HG03439 (cell line): ENCODE data around the gene ATG14.
"Not testable (repeated sequence)": the region's sequence is repeated elsewhere in the genome, so short reads cannot be mapped to it uniquely, and the experiment has no call there.

Experiments
- ATAC-seq: cut with Tn5 transposase; IDR thresholded peaks from one replicate; pipeline ENCODE4 v1.9.1; 2021; ENCODE audit warnings: mild to moderate bottlenecking, moderate library complexity; ENCODE audit not compliant: unreplicated experiment

Gene ATG14

DNA sequence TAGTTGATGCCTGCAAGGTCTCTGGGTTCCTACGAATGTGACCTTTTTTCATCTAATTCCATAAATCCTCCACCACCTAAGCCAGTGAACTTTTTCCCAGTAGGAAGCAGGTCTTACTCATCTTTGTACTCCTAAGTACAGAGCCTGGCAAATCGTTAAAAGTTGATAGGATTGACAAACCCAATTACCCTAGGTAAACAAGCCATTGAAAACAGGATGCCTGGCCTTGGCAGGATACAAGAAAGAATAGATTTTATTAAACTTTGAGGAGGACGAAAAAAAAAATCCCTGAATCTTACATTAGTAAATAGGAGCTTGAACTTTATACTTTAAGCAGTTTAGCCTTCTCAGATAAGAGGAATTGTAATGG, 23.2 kb upstream of the ATG14 start:
- no peak for ATAC-seq

DNA sequence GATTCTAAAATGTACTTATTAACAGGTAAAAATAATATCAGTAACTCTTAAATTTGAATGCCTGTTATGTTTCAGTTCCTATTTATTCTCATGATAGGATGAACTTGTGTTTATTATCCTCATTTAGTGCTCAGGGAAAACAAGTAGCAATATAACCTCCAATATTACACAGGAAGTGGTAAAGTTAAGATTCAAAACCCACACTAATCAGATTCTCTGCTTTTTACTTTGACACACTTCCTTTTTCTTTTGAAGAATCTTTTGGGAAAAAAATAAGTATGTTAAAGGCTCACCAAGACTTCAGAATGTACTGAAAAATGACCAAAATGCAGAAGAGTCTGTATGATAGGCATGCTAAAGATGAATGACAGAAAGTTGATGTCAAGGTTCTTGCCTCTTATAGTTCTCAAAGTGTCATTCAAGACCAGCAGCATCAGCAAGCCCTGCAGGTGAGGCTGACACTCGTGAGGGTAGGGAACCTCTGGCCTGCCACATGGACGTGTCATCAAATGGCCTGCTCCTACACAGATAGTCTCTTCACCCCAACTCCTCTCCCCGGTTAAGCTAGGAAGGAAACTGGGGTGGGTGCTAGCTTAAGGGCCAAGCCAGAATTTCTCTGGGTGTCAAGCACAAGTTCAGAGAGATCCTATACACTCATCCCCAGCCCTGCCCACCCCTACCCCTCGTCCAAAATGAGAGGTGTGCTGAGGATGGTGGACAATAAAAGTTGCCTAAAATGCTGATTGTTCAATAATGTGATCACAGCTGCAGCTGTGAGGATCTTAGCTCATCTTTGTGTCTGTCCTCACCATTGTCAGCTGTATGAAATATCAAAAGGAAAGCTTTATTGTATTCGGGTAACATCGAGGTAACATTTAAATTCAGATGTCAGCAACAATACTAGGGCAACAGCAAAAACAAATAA, 22.5 kb upstream of the ATG14 start:
- no peak for ATAC-seq

DNA sequence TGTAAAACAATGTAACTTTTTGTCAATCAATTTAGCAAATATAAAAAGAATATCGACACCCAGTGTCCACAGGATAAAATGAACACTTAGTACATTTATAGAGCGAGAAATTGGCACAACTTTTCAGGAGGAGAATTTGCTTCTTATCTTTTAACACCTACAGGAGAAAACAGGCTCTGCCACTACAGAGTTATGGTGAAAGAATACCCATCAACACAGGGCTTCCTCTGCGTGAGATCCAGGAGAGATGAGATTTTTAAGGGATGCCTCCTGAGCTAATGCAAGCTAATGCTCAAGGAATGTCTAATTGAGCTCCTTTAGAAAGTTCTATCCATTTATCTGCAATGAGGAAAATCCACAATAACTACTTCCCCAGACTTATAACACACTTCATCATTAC, 21.0 kb upstream of the ATG14 start:
- no peak for ATAC-seq

DNA sequence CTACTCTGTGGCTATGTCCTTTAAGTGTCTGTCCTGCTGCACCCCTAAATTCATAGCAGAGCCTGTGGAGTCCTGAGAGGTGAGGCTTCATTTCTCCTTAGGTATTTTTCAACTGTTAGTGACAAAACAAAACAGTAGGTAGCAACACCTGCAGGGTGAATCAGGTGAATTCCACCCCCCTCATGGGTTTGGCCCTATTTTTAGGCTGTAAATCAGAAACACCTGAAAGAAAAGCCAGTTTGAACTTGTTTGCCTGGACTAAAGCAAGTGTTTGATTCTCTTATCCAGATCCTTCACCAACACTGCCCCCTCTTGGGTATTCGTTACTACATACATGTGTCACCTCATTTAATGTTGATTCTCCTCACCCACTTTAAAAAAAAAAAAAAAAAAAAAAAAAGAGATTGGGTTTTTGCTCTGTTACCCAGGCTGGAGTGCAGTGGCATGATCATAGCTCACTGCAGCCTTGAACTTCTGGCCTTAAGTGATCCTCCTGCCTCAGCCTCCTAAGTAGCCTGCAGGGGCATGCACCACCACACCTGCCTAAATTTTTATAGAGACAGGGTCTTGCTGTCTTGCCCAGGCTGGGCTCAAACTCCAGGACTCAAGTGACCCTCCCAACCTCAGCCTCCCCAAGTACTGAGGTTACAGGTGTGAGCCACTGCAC, 18.5 kb upstream of the ATG14 start:
- peak; percentile 65 for ATAC-seq

DNA sequence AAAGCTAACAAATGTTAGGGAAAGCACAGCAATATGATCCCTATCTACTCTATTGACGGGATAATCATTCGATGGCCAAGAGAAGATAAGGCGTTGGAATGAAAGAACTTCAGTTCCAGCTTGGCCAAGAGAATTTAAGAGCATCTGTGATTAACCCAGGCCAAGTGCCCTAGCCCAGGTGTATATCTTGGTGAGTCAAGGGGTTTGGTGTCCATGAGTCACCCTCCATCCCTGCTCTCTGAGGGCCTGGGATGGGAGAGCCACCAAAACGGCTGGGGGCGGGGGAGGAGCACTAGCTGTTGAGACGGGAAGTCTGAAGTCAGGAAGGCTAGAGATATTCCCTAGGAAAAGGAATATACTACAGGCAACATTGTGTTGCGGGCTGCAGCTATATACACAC, 15.8 kb upstream of the ATG14 start:
- ATAC-seq, result no peak

DNA sequence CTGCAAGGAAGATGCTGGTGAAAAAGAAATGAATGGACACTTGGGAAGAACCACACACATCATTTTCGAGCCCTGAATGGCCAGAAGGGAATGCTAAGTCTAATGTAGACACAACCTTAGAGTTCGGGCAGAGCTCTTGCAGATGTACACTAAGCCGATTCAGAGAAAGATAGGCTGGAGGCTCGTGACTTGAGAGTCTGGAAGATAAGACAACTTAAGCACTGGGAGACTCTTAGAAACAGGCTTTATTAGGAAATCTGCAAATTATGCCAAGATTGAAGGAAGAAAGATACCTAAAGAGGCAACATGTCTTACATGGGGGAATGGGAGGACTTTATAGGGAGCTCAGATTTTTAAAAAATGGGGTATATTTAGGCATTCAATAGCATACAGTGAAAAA, 15.3 kb upstream of the ATG14 start:
- ATAC-seq, result no peak

DNA sequence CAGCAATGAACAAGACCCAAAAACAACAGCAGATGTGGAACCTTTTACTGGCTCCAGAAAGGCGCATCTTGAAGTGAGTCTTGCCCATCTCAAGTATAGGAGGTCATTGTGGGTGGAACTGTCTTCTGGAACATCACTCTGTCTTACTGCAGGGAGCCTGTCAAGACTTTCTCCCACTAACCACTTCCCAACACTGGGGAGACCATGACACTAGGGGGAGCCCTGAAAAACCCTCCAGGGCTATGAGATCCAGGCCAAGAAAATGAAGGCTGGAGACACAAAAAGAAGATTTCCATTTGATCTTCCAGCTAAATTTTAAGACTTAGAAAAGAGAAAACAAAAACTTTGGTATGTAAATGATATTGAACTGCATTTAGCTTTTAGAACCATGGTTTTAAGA, 13.5 kb upstream of the ATG14 start:
- ATAC-seq, result no peak

DNA sequence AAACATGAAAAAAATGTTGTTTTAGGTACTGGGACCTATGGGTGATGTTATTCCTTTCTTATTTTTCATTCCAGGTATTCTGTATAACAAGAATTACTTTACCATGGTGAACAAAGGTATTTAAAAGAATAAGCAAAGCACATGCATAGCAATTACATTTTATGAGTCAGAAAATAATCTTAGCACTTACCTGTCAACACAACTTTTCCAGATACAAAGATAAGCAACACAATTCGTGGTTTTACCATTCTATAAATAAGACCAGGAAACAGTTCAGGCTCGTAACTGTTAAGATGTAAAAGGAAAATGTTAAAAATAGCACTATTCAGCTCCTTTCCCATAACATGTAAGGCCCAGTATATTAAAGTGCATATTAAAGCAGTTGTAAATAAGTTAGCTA, 12.3 kb upstream of the ATG14 start:
- ATAC-seq, result no peak

DNA sequence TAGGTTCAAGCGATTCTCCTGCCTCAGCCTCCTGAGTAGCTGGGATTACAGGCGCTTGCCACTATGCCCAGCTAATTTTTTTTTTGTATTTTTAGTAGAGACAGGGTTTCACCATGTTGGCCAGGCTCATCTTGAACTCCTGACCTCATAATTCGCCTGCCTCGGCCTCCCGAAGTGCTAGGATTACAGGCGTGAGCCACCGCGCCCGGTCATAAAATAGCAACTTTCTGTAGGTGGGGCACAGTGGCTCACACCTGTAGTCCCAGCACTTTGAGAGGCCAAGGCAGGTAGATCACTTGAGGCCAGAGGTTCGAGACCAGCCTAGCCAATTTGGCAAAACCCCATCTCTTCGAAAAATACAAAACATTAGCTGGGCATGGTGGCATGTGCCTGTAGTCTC, 10.7 kb upstream of the ATG14 start:
- ATAC-seq, result not testable (repeated sequence)

DNA sequence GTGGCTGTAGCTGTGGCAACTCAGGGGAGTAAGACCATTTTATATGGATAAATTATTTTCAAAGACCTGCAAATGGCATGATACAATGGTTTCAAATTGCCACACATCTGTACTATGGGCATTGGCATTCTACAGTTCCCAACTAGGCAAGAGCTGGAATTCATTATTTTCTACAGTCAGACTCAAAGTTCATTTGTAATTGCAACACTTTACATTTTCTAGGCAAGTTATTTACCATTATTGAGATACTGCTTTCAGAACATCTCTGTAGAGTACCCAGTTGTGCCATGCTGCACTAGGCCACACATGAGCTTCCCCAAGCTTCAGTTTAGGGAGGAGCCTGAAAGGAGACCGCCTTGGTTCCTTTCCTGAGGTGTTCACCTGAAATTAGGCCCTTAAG, 8.0 kb upstream of the ATG14 start:
- no peak for ATAC-seq

DNA sequence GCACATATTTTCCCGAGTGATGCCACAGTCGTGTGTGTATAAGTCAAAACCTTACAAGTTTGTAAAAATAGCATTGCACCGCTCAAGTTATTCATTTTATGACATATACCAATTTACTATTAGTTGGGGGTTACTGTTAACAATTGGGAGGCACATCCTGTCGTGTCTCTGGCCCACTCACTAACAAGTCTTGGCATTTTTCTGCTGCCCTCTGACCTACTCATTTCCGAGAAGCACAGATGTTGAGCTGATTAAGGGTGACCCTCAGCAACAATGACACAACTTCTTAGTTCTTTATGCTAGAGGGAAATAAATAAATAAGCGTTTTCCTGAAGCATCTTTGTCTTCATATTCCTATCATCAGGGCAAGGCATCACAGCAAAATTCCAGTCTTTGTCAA, 6.8 kb upstream of the ATG14 start:
- ATAC-seq, result no peak

DNA sequence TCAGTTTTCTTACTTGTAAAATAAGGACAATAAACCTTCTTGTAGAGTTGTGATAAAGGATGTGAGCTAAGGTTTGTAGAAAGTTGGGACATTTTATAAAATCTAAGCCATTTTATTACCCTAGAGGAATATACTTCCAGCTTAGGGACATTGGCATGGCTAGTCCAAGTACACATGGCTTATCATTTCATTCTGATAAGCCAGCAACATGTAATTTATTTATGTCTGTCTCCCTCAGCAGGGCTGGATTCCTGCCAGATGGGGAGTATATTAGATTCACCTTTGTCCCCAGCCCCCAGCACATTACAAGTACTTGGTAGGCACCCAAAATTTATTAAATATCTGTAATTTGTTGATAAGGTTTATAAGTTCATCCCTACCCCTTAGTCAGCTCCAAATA, 6.3 kb upstream of the ATG14 start:
- ATAC-seq, result no peak

DNA sequence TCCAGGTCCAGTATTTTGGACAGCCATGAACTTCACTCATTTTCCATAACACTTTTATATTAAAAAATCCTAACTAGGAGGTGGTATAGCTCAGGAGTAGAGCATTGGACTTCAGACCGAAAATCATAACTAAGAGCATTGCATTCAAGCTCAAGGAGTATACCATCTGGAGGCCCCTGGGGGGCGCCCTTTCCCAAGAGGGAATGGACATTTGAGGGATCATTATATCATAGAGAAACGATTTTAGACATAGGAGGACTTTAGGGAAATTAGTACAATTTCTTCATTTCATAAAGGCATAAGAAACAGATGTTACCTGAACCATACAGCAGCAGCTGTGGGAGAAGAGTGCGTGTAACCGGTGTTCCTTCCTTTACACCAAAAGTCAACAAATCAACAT, 5.2 kb upstream of the ATG14 start:
- no peak for ATAC-seq

DNA sequence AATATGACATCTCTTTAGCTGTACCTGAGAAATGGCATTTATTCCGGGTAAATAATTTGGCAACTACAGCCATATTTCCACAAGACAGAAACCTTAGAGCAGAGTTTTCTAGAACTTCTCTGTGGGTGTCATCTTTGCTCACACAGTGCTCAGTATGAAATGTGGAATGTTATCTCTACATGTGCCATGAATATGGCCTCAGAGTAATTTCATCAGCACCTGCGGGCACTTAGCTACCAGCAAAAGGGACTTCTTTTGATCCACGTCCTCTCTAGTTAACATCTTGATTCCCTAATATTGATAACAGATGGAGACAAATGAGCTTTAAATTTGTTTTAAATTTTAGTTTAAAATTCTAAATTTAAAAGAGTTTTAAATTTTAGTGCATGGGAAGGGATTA, 2.9 kb upstream of the ATG14 start:
- ATAC-seq, result no peak

DNA sequence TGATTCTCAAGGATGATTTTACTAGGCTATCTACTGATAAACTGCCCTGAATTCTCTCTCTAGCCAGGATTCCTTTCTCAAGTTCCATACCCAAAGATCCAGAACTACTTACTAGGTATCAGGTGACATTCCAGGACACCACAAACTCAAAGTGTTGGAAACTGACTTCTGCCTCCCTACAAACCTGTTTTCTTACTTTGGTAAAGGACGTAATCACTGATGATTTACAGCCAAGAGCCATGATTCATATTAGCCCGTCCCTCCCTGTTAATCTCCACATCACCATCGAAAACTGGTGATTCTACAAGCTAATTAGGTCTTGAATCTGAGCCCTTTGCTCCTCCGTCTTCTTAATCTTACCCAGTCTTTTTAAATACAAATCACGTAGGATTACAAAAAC, 1.0 kb upstream of the ATG14 start:
- ATAC-seq, result no peak

DNA sequence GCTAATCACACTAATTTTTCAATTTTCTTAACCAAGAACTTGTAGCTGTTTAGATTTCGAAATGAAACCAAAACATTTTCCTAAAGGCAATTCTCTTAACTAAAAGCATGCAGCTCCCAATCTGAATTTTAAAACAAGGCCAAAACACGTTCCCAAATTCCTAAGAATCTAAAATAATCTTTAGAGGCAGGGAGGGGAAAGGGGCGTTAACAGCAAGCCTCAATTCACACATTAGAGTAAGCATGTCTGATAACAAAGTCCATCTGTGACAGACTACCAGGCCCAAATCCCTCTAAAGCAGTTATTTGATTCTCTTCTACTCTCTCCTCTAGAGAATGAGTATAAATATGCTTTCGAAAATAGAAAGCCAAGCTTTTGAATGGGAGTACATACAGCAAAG, 754 bp downstream of the ATG14 start:
- ATAC-seq, result no peak

DNA sequence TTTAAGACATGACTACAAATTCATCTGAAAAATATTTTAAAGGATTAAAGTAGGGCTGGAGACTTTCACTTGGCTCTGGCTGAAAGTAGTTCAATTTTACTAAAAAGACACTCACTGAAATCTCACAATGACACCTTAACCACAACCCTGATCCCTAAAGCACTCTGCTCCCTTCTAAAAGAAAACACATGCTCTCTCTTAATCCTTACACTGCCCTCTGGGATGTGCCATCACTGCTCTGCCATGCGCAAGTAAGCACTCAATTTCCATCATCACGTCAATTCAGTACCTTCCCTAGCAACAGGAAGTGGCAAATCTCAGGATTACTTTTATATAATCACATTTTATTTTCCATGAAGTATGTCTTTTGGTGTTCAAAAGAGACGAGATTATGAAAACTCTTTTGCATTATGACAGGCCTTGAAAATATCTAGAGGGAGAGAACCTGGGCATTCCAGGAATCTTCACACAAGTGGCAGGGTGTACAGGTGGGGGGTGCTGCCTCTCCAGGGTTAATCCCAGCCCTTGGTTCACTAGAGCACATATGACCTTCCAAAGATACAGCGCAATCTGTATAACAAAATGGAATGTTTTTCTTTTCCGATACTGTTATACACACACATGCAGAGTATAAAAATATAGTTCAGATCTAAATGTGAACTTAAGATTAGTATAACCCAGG, 7.3 kb downstream of the ATG14 start:
- no peak for ATAC-seq

DNA sequence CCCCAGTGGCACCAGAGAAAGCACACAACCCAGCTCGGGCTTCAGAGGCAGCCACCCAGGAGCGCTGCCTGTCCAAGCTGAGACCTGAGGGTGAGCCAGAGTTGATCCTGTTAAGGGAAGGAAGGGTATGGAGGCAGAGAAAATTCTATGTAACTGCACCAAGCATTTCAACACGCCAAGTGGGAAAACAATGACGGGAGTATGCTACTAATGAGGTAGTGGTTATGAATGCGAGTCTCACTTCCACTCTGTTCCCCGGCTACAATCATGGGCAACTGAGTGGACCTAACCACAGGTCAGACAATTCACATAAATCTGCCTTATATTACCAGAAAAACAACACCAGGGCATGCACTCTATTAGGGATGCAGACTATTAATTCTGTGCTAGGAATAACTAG, 9.9 kb downstream of the ATG14 start:
- ATAC-seq, result no peak

DNA sequence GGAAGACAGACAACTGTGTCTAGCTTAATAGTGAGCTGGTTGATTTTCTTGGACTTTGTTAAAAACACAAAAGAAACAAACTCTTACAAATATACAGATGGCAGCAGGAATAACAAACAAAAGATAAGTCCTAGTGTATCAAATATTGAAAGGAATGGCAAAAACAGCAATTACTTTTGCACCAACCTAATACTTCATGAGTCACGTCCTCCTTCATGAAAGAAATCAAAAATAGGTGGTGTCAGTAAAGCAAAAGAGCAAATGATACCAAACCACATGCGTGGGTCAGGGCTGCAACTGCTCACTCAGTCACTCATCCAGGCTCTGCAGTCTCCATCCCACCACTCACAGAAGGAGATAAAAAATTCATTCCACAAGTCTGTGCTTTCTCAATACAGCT, 11.8 kb downstream of the ATG14 start:
- ATAC-seq, result no peak

DNA sequence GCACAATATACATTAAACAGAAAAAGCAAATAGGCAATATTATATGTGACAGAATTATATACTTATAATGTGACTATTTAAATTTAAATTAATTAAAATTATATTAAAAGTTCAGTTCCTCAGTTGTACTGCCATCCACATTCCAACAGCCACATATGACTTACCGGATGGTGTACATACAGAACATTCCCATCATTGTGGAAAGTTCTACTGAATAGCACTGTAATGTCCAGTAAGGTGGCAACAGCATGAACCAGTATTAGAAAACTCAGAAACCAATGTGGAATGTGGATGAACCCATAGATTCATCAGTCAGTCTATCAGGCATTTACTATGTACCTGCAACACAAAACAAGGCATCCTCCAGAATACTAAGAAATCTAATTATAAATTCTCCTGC, 12.4 kb downstream of the ATG14 start:
- ATAC-seq, result no peak

DNA sequence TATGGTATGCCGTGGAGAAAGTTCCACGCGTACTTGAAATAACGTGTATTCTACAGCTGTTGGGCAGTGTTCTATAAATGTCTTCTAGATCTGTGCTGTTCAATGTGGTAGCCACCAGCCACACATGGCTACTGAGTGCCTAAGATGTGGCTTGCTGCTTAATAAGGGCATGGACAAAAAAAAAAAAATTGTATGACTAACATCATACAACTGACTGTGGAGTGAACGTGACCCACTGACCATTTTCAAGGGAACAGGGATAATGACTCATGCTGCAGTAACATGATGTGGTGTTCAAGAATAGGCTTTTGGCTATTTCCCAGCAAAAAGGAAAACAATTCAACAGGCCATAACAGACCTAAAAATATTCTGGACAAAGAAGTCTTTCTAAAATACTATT, 13.0 kb downstream of the ATG14 start:
- ATAC-seq, result no peak

DNA sequence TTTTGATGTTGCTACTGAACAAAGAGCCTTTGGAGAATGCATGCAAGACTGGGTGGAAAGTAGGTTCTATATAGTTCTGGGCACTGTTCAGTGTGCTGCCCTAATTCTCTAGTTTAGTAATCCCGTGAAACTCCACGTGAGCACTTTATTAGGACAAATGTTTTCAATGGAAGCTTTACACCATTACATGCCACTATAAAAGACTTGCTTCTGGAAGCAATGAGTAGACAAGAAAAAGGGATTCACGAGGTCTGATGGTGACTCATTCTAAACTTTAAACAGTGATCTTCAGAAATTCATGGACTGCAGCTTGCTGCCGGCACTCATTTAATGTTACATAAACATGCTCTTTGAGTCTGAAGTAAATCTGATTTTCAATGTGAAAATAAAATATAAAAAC, 22.3 kb downstream of the ATG14 start:
- ATAC-seq, result no peak
